Lung (tissue), 12 donors: ENCODE measurements around the gene MAML3. TPM values are rescaled to one million over a fixed set of nuclear protein-coding genes. Genes with fewer than 3 reads are reported as not detected.

Source experiments
- ATAC-seq: fragments of 200-7000 bp; cut with Tn5 transposase; one replicate; pipeline ENCODE4 v1.9.1; 2020; ENCODE audit warnings: moderate number of reproducible peaks; ENCODE audit not compliant: insufficient read depth, low FRiP score
- DNase-seq, 3 donors: peaks; one replicate each; pipeline ENCODE4 v3.0.0-alpha.2; 2013 to 2017
- H3K27ac ChIP-seq, 2 donors: one replicate each; pipeline ENCODE4 v1.5.1; 2013; ENCODE audit warnings: mild to moderate bottlenecking in 2 of 2, moderate library complexity in 2 of 2, control low read depth in 1 of 2, inconsistent platforms in 1 of 2, low read depth in 1 of 2, low read length in 1 of 2
- H3K27me3 ChIP-seq, 3 donors: one replicate each; pipeline ENCODE4 v1.5.1; 2013; ENCODE audit warnings: low read length in 2 of 3; ENCODE audit not compliant: control insufficient read depth in 3 of 3, insufficient read depth in 3 of 3
- H3K36me3 ChIP-seq, 4 donors: one replicate each; pipeline ENCODE4 v1.5.1; 2013; ENCODE audit warnings: low read length in 4 of 4, mild to moderate bottlenecking in 1 of 4, moderate library complexity in 1 of 4; ENCODE audit not compliant: control insufficient read depth in 4 of 4, insufficient read depth in 4 of 4
- H3K4me1 ChIP-seq, 5 donors: one replicate each; pipeline ENCODE4 v1.5.1; 2013; ENCODE audit warnings: low read length in 5 of 5, mild to moderate bottlenecking in 2 of 5, moderate library complexity in 1 of 5; ENCODE audit not compliant: control insufficient read depth in 5 of 5, insufficient read depth in 5 of 5
- H3K4me3 ChIP-seq: one replicate; pipeline ENCODE4 v1.5.1; 2013; ENCODE audit warnings: mild to moderate bottlenecking, control low read depth, moderate library complexity
- H3K9ac ChIP-seq, 2 donors: one replicate each; pipeline ENCODE4 v1.5.1; 2013; ENCODE audit warnings: low read length in 2 of 2, control low read depth in 1 of 2; ENCODE audit not compliant: insufficient read depth in 1 of 2
- H3K9me3 ChIP-seq, 4 donors: one replicate each; pipeline ENCODE4 v1.5.1; 2013; ENCODE audit warnings: low read length in 3 of 4, mild to moderate bottlenecking in 1 of 4, moderate library complexity in 1 of 4; ENCODE audit not compliant: control insufficient read depth in 4 of 4, insufficient read depth in 3 of 4
- CTCF ChIP-seq: IDR thresholded peaks from 2 replicates; pipeline ENCODE4 v1.5.1; 2012; ENCODE audit warnings: mild to moderate bottlenecking; ENCODE audit errors: control extremely low read depth, extremely low read depth
- WGBS, 2 donors: extraction: QIAGEN DNeasy Blood & Tissue Kit; methylation state at CpG; one replicate each; pipeline ENCODE4 v1.1.7; 2013; 5-methylcytosine and 5-hydroxymethylcytosine counted together
- polyA plus RNA-seq, 2 donors: library from polyadenylated mRNA; stranded (reverse); fragments of 200-250 nt; gene quantifications; one replicate each; pipeline ENCODE4 v1.2.1, GENCODE V29; 2013
- total RNA-seq, 2 donors: library from RNA; depleted of rRNA in 1 of 2; stranded (reverse); fragments of >200 nt in 1 of 2; gene quantifications; one replicate each; pipeline ENCODE4 v1.2.1, GENCODE V29; 2014 to 2021
- donor health status: control.
- donor health status: control.
- donor health status: Bipolar disorder and iron deficiency.
- donor health status: healthy.
- donor health status: DM: yes; HTN: yes; CAD: no.

MAML3 gene
- total and polyA plus RNA-seq, 4 donors, result 3.0 to 16.4 (median 8.5) TPM

GRCh38 chr4:139676913-139677585, 476.9 kb downstream of the MAML3 start:
- no peak for TF ChIP-seq CTCF
- no peak for ATAC-seq
- no peak overlapping the region for H3K4me3 ChIP-seq
- no peak overlapping the region for H3K27ac ChIP-seq
- H3K9ac ChIP-seq, result no peak overlapping the region
- peaks cover 0 to 13% (median 2%) of the 10 kb centered on the region in 5 donors for H3K4me1 ChIP-seq
- H3K27me3 ChIP-seq, result no peaks in the 10 kb centered on the region
- WGBS, 2 donors, result 88 to 89% methylated on average over 4 of the region's 4 CpGs
- no peak for DNase-seq
- H3K9me3 ChIP-seq, result no peaks in the 10 kb centered on the region
- H3K36me3 ChIP-seq, result peaks cover 5 to 22% (median 10%) of the 10 kb centered on the region in 4 donors

- peaks cover 5 to 22% (median 10%) of the 10 kb centered on the region in 4 donors for H3K36me3 ChIP-seq
- ATAC-seq (no peak), DNase-seq (no peak)
- no peaks in the 10 kb centered on the region for H3K27me3 ChIP-seq
- H3K9ac ChIP-seq, result no peak overlapping the region
- no peak overlapping the region for H3K27ac ChIP-seq
- no peak for TF ChIP-seq CTCF
- H3K4me3 ChIP-seq, result no peak overlapping the region
- H3K4me1 ChIP-seq, result peaks cover 0 to 9% (median 0%) of the 10 kb centered on the region in 5 donors
- 90 to 93% methylated on average over 2 of the region's 2 CpGs for WGBS, 2 donors
- no peaks in the 10 kb centered on the region for H3K9me3 ChIP-seq
Measured at GRCh38 chr4:139676365-139676764, 477.6 kb downstream of the MAML3 start.

- Histone ChIP-seq H3K4me3 (no peak overlapping the region), H3K27ac (no peak overlapping the region), H3K27me3 (no peaks in the 10 kb centered on the region), H3K36me3 (peaks cover 5 to 22% (median 9%) of the 10 kb centered on the region in 4 donors), H3K9me3 (no peaks in the 10 kb centered on the region), H3K9ac (no peak overlapping the region), H3K4me1 (peaks cover 0 to 9% (median 0%) of the 10 kb centered on the region in 5 donors)
- TF ChIP-seq CTCF, result no peak
- DNase-seq (no peak), ATAC-seq (no peak)
- 74 to 85% methylated on average over 9 of the region's 9 CpGs for WGBS, 2 donors
Measured at GRCh38 chr4:139675651-139676050, 478.3 kb downstream of the MAML3 start.
